SK-N-SH treated with all-trans-retinoic acid at 6 μM for 48 hours (cell line): ENCODE results near the gene ANKFN1.

Source experiments
- ZC3H10 ChIP-seq: fragments of 250-450 bp; sonication (Bioruptor Pico); IDR thresholded peaks from 2 replicates; pipeline ENCODE4 v1.5.1; 2021; ENCODE audit warnings: mild to moderate bottlenecking, moderate library complexity
- ZFP30 ChIP-seq: fragments of 450-650 bp; formaldehyde crosslinking; IDR thresholded peaks from 2 replicates; pipeline ENCODE4 v1.5.0; 2022; ENCODE audit warnings: mild to moderate bottlenecking, moderate library complexity

DNA sequence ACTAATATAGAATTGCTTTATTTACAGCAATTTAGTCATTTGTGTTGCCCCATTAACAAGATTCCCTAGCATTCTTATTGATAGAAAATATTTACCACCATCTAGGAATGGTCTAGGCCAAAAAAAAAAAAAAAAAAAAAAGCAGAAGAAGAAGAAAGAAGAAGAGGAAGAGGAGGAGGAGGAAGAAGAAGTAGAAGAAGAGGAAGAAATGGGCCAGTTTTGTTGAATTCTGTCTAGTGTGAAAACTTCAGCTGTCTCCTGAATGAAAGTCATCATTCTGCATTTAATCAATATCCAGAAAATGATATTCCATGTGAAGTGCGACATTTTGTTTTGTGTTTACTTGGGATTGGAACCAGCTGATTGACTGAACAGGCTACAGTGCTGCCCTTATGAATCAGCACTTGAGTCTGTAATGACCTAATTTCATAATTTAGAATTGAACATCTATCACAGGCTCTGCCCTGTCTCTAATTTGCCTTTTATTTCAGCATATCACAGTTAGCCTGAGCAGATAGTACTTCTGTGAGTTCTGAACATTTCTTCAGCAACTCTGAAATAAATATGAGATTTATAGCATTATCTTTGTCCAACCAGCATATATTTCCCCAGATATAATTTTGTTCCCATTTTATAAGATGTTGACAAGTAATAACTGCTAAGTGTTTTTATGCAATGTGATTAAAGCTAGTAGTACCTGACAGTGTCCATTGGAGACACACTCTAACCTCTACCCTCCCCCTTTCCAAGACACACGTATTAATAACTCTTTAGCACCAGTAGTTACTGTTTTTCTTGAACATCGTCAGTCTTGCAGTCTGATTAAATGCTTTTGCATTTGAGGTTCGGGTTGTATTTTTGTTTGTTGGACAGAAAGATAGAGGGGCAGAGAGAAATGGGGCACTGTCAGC, 5.9 kb downstream of the ANKFN1 start:
- TF ChIP-seq ZFP30 (CRISPR knock-in tag) (no peak), ZC3H10 (CRISPR knock-in tag) (no peak)
